BJ (cell line): Measurements from ENCODE around the gene ATXN1. TPM values are rescaled to one million over a fixed set of nuclear protein-coding genes. Genes with fewer than 3 reads are reported as not detected.

Experiments used
- CTCF ChIA-PET: fragments of 350-600 bp; formaldehyde crosslinking; extraction: SDS; loops from one replicate; lab custom pipeline; 2021; ENCODE audit warnings: antibody characterized with exemption, inconsistent platforms; lab: Yijun Ruan, JAX
- POLR2A ChIA-PET: fragments of 300-600 bp; sonication (Branson Sonifier 250); formaldehyde crosslinking; extraction: SDS; loops from one replicate; lab custom pipeline; 2021; ENCODE audit warnings: antibody characterized with exemption; lab: Charles Lee
- DNase-seq: peaks from one replicate; pipeline ENCODE4 v3.0.0-alpha.2; 2011; ENCODE audit warnings: low read depth
- H3K27me3 ChIP-seq: 2 replicates; pipeline ENCODE4 v1.6.0; 2011; ENCODE audit warnings: low read length; ENCODE audit not compliant: control insufficient read depth, insufficient read depth
- H3K36me3 ChIP-seq: 2 replicates; pipeline ENCODE4 v1.5.1; 2011; ENCODE audit warnings: low read length; ENCODE audit not compliant: control insufficient read depth, insufficient read depth
- H3K4me3 ChIP-seq: 2 replicates; pipeline ENCODE4 v1.5.1; 2011; ENCODE audit warnings: low read depth, mild to moderate bottlenecking, control low read depth, low read length
- CTCF ChIP-seq: IDR thresholded peaks from 2 replicates; pipeline ENCODE4 v1.5.1; 2011; ENCODE audit warnings: low read depth, mild to moderate bottlenecking, control low read depth, inconsistent platforms, low read length, moderate library complexity; ENCODE audit not compliant: insufficient read depth
- polyA plus RNA-seq: library from polyadenylated mRNA; depleted of rRNA; stranded (reverse); fragments of >200 nt; gene quantifications from 2 replicates; pipeline ENCODE4 v1.2.3, GENCODE V29; 2011

The ATXN1 gene
- polyA plus RNA-seq, 1 experiment = 60.2 TPM

DNA sequence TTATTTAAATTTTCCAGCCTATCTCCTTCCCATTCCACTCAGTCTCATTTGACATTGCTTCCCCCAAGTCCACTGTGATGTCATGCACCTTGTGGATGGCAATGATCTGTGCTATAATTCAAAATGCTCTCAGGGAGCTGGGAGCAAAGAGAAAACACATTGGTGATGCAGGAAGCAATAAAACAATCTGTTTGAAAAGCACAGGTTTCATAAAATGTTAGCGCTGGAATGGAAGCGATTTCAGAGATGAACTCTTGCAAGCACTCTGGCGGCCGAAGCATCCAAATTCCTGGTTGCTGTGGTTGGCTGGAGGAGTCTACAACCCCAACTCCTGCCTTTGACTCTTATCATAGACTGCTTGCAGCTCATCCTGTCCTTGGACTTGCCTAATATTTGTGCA is 355.9 kb downstream of the ATXN1 start:
- DNase-seq = no peak
- H3K36me3 ChIP-seq = no peaks in the 10 kb centered on the region
- ChIA-PET POLR2A (no interaction called here), CTCF (interaction anchor here (0.5 to 2.8 kb wide), 4 partner anchors 66 to 312 kb away, joined by 3 to 8 read pairs (median 3); no protein-coding TSS in a partner anchor)
- no peak for TF ChIP-seq CTCF
- H3K27me3 ChIP-seq = no peaks in the 10 kb centered on the region; the same call in 1 of the 2 replicates
- H3K4me3 ChIP-seq = no peak overlapping the region

GRCh38 chr6:16404456-16404855 is 356.8 kb downstream of the ATXN1 start:
- no peak for TF ChIP-seq CTCF
- DNase-seq = no peak
- CTCF ChIA-PET = interaction anchor here (0.6 to 1.0 kb wide), 4 partner anchors 274 to 866 kb away, joined by 3 to 4 read pairs (median 3); no protein-coding TSS in a partner anchor
- no peaks in the 10 kb centered on the region; the same call in 1 of the 2 replicates for H3K27me3 ChIP-seq
- no peak overlapping the region for H3K4me3 ChIP-seq
- POLR2A ChIA-PET = no interaction called here
- H3K36me3 ChIP-seq = no peaks in the 10 kb centered on the region

DNA sequence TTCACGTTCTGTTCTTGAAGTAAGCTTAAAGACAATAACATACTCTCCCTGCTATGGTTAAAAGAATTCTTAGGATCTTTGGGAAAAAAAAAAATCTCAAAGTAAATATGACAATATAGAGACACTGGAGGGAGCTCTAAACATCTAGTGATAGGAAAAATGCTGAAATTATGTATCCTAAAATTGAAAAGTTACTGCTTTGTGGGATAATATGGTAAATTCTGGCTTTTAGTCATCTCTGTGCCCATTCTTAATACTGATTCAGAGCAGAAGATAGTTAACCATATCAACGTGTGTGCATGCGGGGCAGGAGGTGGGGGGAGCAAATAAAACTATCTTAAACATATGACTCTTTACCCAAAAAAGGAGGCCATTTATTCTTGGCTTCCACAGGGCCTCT is 357.4 kb downstream of the ATXN1 start:
- no peaks in the 10 kb centered on the region; the same call in 1 of the 2 replicates for H3K27me3 ChIP-seq
- H3K36me3 ChIP-seq = no peaks in the 10 kb centered on the region
- no peak overlapping the region for H3K4me3 ChIP-seq
- DNase-seq = no peak
- TF ChIP-seq CTCF = no peak
- ChIA-PET POLR2A (no interaction called here), CTCF (interaction anchor here (0.6 to 1.5 kb wide), 10 partner anchors 64 to 866 kb away, joined by 3 to 6 read pairs (median 3); no protein-coding TSS in a partner anchor)

DNA sequence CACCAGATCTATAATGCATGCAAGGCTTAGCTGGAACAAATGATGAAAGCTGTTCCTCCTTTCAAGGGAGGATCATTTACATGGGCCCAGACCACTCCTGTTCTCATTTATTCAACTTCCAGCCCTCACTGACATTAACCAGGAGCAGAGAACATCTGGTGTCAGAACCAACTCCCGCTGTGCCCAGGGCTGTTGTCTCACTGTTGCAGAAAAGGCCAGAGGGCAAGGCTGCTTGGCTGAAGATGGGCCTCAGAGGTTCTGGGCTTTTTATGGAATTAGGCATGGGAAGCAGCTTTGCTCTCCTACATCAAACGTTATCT is 358.7 kb downstream of the ATXN1 start:
- ChIA-PET CTCF (interaction anchor here (0.9 to 3.6 kb wide), 5 partner anchors 62 to 366 kb away, joined by 3 to 13 read pairs (median 4); no protein-coding TSS in a partner anchor), POLR2A (no interaction called here)
- no peaks in the 10 kb centered on the region; the same call in 1 of the 2 replicates for H3K27me3 ChIP-seq
- H3K4me3 ChIP-seq = no peak overlapping the region
- no peak for TF ChIP-seq CTCF
- DNase-seq = peak; percentile 21
- no peaks in the 10 kb centered on the region for H3K36me3 ChIP-seq

DNA sequence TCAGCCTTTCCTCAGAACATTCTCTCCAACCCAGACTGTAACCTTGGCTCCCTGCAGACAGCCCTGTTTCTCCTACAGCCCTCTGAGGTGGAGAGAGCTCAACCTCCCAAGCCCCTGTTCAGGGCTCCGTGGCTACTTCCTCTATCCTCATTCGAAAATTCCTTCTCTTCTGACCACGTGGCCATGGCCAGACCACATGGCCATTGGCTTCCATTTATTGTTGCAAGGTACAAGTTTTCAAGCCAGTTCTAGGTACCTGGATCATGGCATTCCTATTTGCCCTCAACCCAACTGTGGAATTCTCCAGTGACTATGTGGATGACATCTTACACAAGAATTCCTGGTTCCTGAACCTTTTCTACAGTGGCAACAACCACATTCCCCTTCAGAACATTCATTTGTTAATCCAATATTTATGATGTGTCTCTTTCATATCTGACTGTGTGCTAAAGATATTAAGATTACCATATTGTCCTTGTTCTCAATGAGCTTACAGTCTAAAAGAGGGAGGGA is 361.0 kb downstream of the ATXN1 start:
- no peak for DNase-seq
- no peaks in the 10 kb centered on the region for H3K27me3 ChIP-seq
- no peaks in the 10 kb centered on the region for H3K36me3 ChIP-seq
- CTCF ChIA-PET = interaction anchor here (0.8 to 3.6 kb wide), 2 partner anchors 68 to 114 kb away, joined by 3 to 13 read pairs; no protein-coding TSS in a partner anchor
- no peak overlapping the region for H3K4me3 ChIP-seq
- POLR2A ChIA-PET = no interaction called here
- no peak for TF ChIP-seq CTCF
